NCI-H2196 (cell line): ENCODE results near the gene DAAM2.

ENCODE experiments used
- DNase-seq: peaks from one replicate; lab custom pipeline; 2025; ENCODE audit not compliant: unreplicated experiment; lab: John Stamatoyannopoulos, UW

DAAM2 gene

DNA sequence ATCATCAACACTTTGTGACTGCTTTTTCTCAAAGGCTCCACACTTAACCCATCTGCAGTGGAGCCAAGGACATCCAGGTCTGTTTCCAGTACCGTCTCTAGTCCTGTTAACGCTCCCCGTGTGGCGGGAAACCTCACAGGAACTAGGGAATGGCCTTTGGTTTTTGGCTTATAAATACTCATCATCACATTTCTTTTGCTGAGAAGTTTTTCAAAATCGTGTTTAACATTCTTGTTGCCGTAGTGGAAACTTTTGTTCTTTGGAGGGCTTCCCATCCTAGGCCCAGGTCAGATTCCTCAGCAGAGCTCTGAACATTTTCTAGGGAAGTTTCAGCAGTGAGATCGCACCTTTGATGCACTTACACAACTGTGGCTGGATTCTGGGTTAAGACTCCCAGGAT, 24.6 kb downstream of the DAAM2 start:
- no peak for DNase-seq

DNA sequence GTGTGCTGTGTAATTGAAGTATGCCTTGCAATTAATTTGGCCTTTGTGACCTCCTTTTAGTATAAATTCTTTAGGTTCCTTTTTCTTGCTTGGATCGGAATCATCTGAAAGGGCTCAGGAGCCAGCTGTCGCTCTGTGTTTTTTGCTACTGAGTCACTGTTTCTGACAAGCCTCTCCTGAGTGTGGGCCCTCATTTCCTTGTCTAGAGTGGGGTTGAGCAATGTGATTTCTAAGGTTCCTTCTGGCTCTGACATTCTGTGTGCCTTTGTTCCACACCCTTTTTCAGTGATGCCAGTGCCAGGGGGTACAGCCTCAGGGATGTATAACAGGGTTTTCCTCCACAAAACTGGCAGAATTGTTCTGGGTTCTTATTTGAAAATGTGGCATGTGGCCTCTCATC, 26.5 kb downstream of the DAAM2 start:
- no peak for DNase-seq

DNA sequence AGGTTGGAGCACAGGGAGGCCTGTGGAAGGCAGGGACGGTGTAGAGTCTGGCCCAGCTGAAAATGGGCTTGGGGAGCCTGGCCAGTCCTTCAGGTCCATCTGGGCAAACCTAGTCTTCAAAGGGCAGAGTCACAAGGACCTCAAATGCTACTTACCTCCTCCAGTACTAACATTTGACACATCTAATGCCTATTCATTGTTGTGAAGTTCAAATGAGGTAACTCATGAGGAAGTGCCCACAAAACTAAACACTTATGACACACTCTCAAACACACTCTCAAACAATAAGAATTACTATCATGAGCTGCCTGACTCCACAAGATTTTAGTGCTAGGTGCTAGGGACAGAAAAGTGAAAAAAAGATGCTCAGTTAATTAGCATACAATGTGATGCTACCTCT, 27.1 kb downstream of the DAAM2 start:
- no peak for DNase-seq

DNA sequence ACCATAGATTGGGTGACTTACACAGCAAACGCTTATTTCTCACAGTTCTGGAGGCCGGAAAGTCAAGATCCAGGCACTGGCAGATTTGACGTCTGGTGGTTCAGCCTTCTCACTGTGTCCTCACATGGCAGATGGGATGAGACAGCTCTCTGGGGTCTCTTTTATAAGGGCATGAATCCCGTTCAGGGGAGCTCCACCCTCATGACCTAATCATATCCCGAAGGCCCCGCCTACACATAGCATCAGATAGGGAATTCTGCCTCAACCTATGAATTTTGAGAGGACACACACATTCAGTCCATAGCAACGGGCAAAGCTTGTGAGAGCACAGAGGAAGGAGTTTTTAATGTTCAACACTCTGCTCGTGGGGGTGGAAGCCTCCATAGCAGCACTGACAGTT, 27.5 kb downstream of the DAAM2 start:
- no peak for DNase-seq

DNA sequence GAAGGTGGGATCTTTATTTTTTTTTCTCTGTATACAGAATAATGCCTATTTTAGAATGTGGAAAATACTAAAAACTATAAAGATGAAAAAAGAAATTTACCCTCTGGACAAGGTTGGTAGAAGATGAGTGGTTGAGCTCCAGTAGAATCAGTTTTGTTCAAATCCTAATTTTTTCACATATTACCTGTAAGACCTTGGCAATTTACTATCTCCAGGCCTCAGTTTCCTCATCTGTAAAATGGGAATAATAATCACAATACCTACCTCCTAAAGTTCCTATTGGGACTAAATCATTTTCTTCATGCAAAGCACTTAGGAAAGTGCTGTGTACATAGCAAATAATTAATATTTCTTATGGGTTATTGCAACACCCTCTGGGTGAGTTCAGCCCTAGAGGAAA, 28.4 kb downstream of the DAAM2 start:
- DNase-seq: no peak

DNA sequence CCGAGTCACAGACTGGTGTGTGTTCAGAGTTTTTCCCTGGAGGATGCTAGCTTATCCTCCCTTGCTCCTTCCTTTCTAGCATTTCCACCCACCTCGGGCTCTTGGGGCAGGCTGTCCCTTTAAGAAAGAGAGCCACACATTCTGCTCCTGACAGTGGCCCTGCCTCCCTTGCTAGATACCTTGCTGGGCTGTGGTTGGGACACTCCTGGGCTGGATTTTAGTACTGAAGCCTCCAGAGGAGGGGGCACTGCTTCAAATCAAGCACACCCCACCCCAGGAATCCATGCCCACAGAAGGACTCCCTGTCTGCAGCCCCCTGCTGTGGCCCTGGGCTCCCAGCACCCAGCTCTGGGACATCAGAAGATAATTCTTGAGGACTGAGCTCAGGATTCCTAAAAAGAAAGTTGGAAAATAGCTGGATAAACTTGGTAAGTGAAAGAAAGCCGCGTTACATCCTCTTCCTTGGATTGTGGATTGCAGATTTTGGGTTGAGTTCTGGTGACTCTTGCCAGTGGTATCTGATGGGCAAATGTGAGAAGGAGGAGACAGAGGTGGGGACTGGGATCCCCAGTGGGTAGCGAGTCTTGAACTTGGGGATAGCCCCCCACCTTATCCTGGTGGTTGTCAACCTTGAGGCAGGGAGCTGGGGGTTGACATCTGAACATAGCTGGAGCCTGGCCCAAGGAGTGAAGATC, 29.0 kb downstream of the DAAM2 start:
- DNase-seq: no peak

DNA sequence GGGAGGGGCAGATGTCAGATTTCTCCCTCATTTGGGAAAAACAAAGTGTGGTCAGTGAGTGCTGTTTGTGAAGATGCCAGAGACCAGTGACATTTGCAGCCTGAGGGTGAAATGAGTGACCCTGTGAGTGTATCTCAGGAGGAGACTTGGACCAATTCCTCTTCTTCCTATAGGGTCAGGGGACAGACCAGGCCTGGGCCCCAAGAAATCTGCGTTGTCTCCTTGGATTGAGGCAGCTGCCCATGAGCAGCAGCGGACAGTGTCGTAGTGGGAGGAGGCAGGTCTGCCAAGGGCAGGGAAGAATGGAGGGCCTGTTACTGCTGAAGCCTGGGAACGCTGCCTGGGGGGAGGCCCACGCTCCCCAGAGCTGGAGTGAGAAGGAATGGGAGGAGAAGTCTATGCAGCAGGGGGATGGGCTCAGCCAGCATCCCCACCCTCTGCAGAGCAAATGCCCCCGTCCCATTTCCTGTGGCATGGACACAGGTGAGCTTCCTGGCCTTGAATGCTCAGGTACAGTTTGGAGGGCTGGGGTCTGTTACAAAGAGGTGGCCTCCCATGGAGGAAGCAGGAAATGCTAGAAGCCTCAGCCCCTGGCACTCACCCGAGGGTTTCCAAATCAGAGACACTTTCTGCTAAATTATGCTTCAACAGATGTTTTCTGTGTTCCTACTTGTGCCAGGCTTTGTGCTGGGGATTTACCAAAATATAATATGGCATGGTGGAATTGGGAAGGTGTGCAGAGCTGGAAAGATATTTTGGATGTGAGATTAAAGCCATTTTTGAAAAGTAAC, 29.8 kb downstream of the DAAM2 start:
- no peak for DNase-seq

DNA sequence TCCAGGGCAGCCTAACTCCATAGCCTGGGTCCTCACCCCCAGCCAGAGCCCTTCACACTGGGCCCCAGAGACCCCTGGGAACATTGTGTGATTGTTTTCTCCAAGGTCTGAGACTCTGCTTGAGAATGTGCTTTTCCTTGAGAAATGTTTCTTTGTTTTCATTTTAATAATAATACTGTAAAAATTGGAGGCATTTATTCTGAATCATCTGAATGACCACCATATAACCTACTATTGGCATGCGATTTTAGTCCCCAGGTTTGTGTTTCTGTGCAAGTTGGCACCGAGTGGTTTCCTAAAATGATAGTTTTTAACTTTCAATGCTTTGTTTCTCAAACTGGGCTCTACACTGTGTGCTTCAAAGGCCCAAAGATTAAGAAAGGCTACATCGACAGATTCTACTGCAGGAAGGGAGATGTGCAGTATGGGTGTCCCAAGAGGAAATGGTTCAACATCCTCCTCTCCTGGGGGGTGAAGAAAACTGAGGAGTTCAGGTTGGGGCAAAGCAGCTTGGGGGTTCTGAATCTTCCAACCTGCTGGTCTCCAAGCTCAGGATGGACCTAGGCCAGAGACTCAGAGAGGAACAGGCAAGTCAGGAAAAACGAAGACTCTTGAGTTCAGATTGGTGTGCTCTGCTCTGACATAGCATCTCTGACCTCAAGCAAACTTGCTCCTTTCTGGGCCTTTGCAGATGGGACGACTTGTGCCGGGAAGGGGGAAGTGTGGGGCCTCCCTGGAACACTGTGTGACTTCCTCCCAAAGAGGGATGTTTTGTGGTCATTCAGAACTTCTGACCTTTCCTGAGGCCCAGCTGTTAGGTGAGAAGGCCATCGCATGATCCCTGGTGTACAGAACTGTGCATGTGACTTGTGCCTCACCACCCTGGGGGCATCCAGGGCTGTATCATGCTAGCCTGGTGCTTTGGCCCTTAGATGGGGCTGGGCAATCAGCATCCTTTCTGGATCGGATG, 31.0 kb downstream of the DAAM2 start:
- DNase-seq: no peak

DNA sequence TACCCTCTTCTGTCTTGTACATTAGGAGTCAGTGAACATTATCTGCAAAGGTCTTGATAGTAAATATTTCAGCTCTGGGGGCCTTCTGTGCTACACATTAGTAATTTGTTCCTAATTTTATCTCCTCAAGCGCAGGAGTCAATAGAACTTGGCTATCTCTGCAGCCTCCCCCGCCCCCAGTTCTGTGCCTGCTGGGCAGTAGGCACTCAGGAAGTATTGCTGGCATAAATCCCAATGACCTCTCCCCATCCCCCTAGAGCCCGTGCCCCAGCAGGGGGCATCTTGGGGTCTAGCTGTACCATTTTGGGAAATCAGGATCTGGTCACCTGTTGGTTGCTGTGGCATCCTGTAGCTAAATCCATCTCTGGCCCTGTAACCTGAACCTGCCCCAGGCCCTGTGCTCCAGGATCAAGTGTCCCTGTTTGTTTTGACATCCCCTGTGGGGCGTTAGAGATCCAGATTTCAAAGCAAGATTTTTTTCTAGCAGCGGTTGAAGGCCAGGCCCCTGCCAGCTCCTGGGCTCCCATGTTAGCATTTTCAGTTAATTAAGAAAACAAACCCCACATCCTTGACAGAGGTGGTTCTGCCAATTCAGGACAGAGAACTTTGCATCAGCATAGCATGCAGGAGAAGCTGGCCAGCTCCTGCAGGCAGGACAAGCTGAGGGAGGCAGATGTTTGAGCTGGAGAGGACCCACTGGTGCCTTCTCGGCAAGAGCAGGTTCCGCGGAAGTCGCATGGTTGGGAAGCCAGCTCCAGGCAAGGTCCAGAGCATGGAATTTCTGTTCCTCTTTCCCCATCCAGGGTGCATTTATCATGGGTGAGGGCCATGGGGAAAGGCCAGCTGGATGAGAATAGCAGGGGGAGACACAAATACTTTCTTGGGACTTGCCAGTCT, 32.1 kb downstream of the DAAM2 start:
- DNase-seq: peak; percentile 32

DNA sequence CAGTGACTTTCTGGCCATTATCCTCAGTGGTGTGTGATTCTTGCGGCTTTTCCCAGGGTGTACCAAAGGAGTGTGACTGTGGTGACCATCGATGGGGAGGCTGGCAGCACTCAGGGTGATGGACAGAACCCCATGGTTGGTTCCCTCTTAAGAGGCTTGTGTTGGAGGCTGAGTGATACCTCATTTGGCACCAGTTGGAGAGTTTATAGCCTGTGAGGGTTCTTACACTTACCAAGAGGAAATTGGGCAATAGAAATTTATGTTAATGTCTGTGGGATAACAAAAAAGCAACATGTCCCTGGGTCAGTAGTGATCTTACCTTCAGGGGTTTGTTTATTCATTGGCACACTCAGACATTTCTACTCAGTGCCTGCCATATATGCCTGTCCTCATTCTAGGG, 37.2 kb downstream of the DAAM2 start:
- DNase-seq: no peak

DNA sequence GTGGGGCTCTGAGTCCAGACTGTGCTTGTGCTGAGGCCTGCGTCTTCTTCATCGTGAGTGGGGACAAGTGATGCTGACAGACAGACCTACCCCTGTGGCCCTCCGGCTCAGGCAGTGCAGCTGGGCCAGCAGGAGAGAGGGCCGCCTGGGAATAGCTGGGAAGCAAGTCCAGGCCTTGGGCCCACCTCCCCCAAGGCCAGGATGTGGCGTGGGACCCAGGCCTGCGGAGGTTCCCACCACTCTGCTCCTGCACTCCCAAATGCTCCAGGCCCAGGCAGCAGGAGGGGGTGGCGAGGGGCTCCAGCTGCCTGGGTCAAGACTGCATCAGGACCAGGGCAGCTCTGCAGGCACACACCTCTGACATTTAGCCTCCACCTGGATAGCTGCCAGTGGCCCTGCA, 38.3 kb downstream of the DAAM2 start:
- DNase-seq: no peak

DNA sequence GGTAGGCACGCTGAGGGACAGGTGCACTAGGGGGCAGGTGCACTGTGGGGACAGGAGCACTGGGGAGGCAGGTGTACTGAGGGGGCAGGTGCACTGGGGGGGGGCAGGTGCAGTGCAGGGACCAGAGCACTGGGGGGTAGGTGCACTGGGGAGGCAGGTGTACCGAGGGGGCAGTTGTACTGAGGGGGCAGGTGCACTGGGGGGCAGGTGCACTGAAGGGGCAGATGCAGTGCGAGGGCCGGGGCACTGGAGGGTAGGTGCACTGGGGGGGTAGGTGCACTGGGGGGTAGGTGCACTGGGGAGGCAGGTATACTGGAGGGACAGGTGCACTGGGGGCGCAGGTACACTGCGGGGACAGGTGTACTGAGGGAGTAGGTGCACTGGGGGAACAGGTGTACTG, 39.5 kb downstream of the DAAM2 start:
- DNase-seq: no peak

DNA sequence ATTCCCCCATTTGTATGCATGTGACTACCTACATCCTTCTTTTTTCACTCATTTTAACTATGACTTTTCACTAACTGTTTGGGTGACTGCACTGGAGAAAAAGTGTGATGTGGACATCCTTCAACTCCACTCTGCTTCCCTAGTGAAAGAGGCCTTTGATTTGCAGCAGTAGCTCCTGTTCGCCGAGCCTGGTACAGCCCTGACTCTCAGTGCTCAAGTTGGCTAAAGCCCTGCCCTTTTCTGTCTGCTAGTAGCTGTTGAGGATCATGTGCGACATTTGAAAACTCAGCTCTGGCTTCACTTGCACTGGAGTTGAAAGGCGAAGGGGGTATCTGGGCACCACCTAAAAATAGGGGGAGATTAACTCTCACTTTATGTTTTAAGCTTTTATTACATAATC, 42.1 kb downstream of the DAAM2 start:
- no peak for DNase-seq

DNA sequence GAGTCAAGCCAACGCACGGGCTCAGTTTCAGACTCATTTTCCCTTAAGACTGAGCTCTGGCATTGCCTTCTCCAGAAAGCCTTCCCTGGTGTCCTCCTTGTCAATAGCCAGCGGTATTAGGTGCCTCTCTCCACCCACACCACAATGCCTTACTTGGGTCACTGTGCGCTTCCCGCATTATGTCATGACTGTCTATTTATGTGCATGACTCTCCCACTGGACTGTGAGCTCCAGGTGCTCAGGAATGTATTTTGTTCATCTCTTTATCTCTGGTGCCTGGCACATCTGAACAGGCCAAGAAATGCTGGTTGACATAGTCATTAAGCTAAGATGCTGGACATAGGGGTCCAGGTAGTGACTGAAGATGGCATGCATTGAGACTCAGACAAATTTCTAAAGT, 42.7 kb downstream of the DAAM2 start:
- DNase-seq: no peak

DNA sequence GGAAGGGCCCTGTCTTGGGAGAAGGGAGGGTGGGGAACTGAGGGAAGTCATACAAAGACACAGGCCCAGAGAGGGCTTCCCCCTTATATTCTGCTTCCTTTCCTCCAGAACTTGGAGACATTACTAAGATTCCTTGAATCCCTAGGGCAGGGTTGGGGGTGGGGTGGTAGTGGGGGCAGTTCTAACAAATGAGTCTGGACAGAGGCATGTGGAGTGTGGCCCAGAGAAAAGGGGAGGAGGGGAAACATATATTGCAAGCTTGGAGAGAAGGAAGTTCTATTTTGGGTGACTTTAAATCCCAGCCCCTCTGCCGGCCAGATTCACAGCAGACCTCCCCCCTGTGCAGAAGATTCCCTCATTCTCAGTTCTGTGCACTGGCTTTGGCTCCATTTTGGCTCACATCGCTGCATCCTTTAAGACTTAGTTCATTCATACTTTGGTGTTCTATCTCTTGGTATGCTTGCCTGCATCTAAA, 43.7 kb downstream of the DAAM2 start:
- DNase-seq: no peak

DNA sequence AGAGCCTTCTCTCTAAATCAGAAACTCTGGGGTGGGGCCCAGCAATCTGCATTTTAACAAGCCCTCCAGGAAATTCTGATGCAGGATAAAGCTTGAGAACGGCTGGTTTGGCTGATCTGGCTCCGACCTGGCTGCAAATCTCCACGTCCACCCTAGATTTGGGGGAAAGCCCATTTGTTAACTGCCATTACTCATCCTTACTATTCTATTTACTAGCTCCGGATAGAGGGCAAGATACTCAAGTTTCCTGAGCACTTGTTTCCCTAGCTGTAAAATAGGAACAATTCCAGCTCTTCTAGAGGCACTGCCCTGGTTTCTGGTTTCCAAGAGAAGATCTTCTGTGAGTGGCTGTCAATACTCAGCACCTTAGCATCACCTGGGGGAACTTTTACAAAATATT, 44.4 kb downstream of the DAAM2 start:
- DNase-seq: no peak

DNA sequence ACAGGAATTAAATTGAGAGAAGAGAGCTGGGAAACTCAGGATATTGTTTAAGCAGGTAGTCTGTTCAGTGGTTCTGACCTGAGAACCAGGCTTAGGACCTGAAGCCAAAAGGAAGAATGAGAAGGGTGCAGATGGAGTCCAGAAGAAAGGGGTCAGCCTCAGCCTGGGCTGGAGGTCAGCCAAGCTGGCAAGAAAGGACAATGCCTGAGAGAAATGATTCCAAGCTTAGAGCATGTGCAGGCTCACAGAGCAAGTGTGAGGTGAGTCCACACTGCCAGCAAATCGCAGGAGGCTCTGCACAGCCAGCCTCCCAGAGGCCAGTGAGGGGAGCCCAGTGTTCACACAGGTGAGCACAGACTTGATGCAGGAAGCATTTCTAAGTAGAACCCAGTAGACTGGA, 47.3 kb downstream of the DAAM2 start:
- DNase-seq: peak; percentile 9

DNA sequence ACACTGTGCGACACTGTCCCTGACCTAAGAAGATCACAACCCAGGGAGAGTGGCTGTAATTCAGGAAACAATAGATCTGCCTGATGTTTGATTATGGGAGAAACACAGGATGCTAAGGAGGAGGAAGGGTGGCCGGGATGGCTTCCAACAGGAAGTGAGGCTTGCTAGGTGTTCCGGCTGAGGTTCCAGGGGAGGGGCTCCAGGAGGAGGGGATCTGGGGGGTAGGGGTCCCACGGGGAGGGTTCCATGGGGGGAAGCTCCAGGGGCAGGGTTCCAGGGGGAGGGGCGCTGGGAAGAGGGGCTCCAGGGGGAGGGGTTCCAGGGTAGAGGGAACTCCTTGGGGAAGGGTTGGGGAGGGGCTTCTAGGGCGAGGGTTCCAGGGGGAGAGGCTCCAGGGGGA, 48.6 kb downstream of the DAAM2 start:
- peak; percentile 21 for DNase-seq

DNA sequence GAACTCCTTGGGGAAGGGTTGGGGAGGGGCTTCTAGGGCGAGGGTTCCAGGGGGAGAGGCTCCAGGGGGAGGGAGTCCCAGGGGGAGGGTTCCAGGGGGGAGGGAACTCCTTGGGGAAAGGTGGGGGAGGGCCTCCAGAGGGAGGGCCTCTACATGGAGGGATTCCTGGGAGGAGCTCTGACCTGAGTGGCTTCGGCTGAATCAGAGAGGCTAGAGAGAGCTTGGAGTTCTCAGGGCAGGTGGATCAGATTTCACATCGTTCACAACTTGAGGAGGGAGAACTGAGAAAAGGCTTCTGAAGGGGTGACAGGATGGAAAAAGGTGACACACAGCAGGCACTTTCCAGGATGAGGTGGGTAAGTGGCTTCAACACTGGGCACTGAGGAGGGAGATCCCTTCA, 49.1 kb downstream of the DAAM2 start:
- DNase-seq: peak; percentile 15

DNA sequence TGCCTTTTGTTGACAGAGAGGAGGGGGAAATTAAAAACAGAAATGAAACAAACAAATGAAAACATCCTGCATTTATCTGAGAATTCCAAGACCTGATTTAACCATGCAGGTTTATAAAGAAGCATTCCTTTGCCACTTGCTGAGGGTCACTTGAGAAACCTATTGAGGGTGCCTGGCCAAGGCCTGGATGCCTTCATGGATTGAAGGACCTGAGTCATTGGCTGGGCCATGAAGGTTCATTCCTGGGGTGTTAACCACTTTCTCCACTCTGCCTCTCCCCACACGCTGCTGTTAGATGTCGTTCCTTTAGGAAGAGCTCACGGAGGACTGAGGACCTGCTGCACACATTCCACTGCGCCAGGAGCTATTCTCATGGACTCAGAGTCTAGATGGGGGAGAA, 49.7 kb downstream of the DAAM2 start:
- no peak for DNase-seq
